Liver (tissue), 3 donors: ENCODE measurements around the gene ANTXR1.

Experiments used
- ATF3 ChIP-seq: IDR thresholded peaks from 2 replicates; pipeline ENCODE4 v1.6.1; 2016; ENCODE audit warnings: antibody characterized with exemption
- FOXA1 ChIP-seq: IDR thresholded peaks from 2 replicates; pipeline ENCODE4 v1.6.1; 2016; ENCODE audit warnings: antibody characterized with exemption
- GABPA ChIP-seq, 2 donors: IDR thresholded peaks in 1 of 2; conservative IDR thresholded peaks in 1 of 2; 2 replicates each; pipeline ENCODE4 v1.6.1; 2016; ENCODE audit warnings: antibody characterized with exemption in 2 of 2, mild to moderate bottlenecking in 1 of 2, moderate library complexity in 1 of 2
- HNF4G ChIP-seq: IDR thresholded peaks from 2 replicates; pipeline ENCODE4 v1.6.1; 2016; ENCODE audit warnings: antibody characterized with exemption
- JUND ChIP-seq, 2 donors: IDR thresholded peaks; 2 replicates each; pipeline ENCODE4 v1.6.1; 2016; ENCODE audit warnings: antibody characterized with exemption in 2 of 2
- MAX ChIP-seq: IDR thresholded peaks from 2 replicates; pipeline ENCODE4 v1.6.1; 2016; ENCODE audit warnings: antibody characterized with exemption
- NR2F2 ChIP-seq: IDR thresholded peaks from 2 replicates; pipeline ENCODE4 v1.6.1; 2016; ENCODE audit warnings: antibody characterized with exemption
- RAD21 ChIP-seq, 2 donors: IDR thresholded peaks; 2 replicates each; pipeline ENCODE4 v1.6.1; 2016; ENCODE audit warnings: antibody characterized with exemption in 2 of 2, mild to moderate bottlenecking in 2 of 2
- RXRA ChIP-seq, 2 donors: IDR thresholded peaks; 2 replicates each; pipeline ENCODE4 v1.6.1; 2017 to 2018; ENCODE audit warnings: antibody characterized with exemption in 2 of 2, mild to moderate bottlenecking in 1 of 2
- SP1 ChIP-seq: IDR thresholded peaks from 2 replicates; pipeline ENCODE4 v1.6.1; 2018; ENCODE audit warnings: antibody characterized with exemption, mild to moderate bottlenecking
- TAF1 ChIP-seq: conservative IDR thresholded peaks from 2 replicates; pipeline ENCODE4 v1.6.1; 2016; ENCODE audit warnings: antibody characterized with exemption, mild to moderate bottlenecking
- ZBTB33 ChIP-seq: IDR thresholded peaks from 2 replicates; pipeline ENCODE4 v1.6.1; 2016; ENCODE audit warnings: antibody characterized with exemption
- TF ChIP-seq, protein P1 (sequence below): fragments of 150-350 bp; IDR thresholded peaks from 2 replicates; pipeline ENCODE4 v1.5.1; 2017; ENCODE audit warnings: improper control_type of control experiment, low read depth, low read length; ENCODE audit not compliant: missing input control
- TF ChIP-seq, protein P2 (sequence below): IDR thresholded peaks from 2 replicates; pipeline ENCODE4 v1.6.1; 2016; ENCODE audit warnings: antibody characterized with exemption, mild to moderate bottlenecking
- donor health status: healthy.
- donor health status: healthy.

GRCh38 chr2:69247583-69247982 is 234.6 kb downstream of the ANTXR1 start:
- TF ChIP-seq, protein P1, sequence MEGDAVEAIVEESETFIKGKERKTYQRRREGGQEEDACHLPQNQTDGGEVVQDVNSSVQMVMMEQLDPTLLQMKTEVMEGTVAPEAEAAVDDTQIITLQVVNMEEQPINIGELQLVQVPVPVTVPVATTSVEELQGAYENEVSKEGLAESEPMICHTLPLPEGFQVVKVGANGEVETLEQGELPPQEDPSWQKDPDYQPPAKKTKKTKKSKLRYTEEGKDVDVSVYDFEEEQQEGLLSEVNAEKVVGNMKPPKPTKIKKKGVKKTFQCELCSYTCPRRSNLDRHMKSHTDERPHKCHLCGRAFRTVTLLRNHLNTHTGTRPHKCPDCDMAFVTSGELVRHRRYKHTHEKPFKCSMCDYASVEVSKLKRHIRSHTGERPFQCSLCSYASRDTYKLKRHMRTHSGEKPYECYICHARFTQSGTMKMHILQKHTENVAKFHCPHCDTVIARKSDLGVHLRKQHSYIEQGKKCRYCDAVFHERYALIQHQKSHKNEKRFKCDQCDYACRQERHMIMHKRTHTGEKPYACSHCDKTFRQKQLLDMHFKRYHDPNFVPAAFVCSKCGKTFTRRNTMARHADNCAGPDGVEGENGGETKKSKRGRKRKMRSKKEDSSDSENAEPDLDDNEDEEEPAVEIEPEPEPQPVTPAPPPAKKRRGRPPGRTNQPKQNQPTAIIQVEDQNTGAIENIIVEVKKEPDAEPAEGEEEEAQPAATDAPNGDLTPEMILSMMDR = no peak
- TF ChIP-seq RAD21 (IDR thresholded peaks at IDR 0.05) = no peak
- no peak for TF ChIP-seq FOXA1
- TF ChIP-seq, protein P2, sequence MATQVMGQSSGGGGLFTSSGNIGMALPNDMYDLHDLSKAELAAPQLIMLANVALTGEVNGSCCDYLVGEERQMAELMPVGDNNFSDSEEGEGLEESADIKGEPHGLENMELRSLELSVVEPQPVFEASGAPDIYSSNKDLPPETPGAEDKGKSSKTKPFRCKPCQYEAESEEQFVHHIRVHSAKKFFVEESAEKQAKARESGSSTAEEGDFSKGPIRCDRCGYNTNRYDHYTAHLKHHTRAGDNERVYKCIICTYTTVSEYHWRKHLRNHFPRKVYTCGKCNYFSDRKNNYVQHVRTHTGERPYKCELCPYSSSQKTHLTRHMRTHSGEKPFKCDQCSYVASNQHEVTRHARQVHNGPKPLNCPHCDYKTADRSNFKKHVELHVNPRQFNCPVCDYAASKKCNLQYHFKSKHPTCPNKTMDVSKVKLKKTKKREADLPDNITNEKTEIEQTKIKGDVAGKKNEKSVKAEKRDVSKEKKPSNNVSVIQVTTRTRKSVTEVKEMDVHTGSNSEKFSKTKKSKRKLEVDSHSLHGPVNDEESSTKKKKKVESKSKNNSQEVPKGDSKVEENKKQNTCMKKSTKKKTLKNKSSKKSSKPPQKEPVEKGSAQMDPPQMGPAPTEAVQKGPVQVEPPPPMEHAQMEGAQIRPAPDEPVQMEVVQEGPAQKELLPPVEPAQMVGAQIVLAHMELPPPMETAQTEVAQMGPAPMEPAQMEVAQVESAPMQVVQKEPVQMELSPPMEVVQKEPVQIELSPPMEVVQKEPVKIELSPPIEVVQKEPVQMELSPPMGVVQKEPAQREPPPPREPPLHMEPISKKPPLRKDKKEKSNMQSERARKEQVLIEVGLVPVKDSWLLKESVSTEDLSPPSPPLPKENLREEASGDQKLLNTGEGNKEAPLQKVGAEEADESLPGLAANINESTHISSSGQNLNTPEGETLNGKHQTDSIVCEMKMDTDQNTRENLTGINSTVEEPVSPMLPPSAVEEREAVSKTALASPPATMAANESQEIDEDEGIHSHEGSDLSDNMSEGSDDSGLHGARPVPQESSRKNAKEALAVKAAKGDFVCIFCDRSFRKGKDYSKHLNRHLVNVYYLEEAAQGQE = no peak
- TF ChIP-seq HNF4G = no peak
- TF ChIP-seq MAX = no peak
- TF ChIP-seq GABPA (IDR thresholded peaks at IDR 0.05 in 1 of 2, conservative IDR thresholded peaks at IDR 0.05 in 1 of 2) = no peak
- no peak for TF ChIP-seq JUND (IDR thresholded peaks at IDR 0.05)
- no peak for TF ChIP-seq SP1
- no peak for TF ChIP-seq ZBTB33
- TF ChIP-seq RXRA (IDR thresholded peaks at IDR 0.05) = no peak
- no peak for TF ChIP-seq TAF1
- no peak for TF ChIP-seq NR2F2
- TF ChIP-seq ATF3 = no peak
